Esophagus muscularis mucosa (tissue), 4 donors: ENCODE results near the gene RNMT. TPM values are rescaled to one million over a fixed set of nuclear protein-coding genes. Genes with fewer than 3 reads are reported as not detected.
A peak's percentile ranks its signal among the peaks of the same experiment; 100 is the strongest.

Experiments used
- DNase-seq: peaks from one replicate; pipeline ENCODE4 v3.0.0-alpha.2; 2017; ENCODE audit errors: extremely low spot score
- H3K27ac ChIP-seq, 4 donors: fragments of 200-600 bp; sonication (generic); replicated peaks in 1 of 4; 1 replicate in 3 of 4; 2 replicates in 1 of 4; pipeline ENCODE4 v1.5.1; 2016 to 2019; ENCODE audit warnings: mild to moderate bottlenecking in 1 of 4
- H3K27me3 ChIP-seq, 4 donors: fragments of 200-600 bp; sonication (generic); one replicate each; pipeline versions ENCODE4 v1.5.1 to v1.6.0; 2016 to 2019
- H3K36me3 ChIP-seq, 4 donors: fragments of 200-600 bp; sonication (generic); one replicate each; pipeline ENCODE4 v1.5.1; 2016 to 2019
- H3K4me1 ChIP-seq, 4 donors: fragments of 200-600 bp; sonication (generic); one replicate each; pipeline ENCODE4 v1.5.1; 2016 to 2019
- H3K4me3 ChIP-seq, 4 donors: fragments of 200-600 bp; sonication (generic); 1 replicate in 2 of 4; 2 replicates in 2 of 4; pipeline ENCODE4 v1.5.1; 2016 to 2019; ENCODE audit warnings: mild to moderate bottlenecking in 4 of 4, moderate library complexity in 1 of 4
- H3K9me3 ChIP-seq, 4 donors: fragments of 200-600 bp; sonication (generic); 1 replicate in 3 of 4; 2 replicates in 1 of 4; pipeline ENCODE4 v1.5.1; 2016 to 2019
- CTCF ChIP-seq, 3 experiments: fragments of 200-600 bp in 2 of 3; fragments of 450-650 bp in 1 of 3; sonication (generic) in 2 of 3; IDR thresholded peaks; one replicate each; pipeline ENCODE4 v1.5.1; 2017 to 2019; ENCODE audit warnings: antibody characterized with exemption in 3 of 3, mild to moderate bottlenecking in 2 of 3, moderate library complexity in 1 of 3
- EP300 ChIP-seq: sonication (generic); formaldehyde crosslinking; IDR thresholded peaks from one replicate; pipeline ENCODE4 v1.6.1; 2017; ENCODE audit warnings: antibody characterized with exemption
- POLR2A ChIP-seq: fragments of 450-650 bp; IDR thresholded peaks from one replicate; pipeline ENCODE4 v1.6.1; 2017; ENCODE audit warnings: antibody characterized with exemption, moderate library complexity, mild to moderate bottlenecking, low read depth
- POLR2AphosphoS5 ChIP-seq, 2 donors: sonication (generic); formaldehyde crosslinking; IDR thresholded peaks; one replicate each; pipeline ENCODE4 v1.6.1; 2017; ENCODE audit warnings: antibody characterized with exemption in 2 of 2
- WGBS: methylation state at CpG from one replicate; pipeline ENCODE4 v1.1.5; 2018; 5-methylcytosine and 5-hydroxymethylcytosine counted together
- intact Hi-C: fragments of 100-400 bp; cut with DNase I; formaldehyde crosslinking; loops from one replicate; pipeline ENCODE4 v1.15.1; 2023
- total RNA-seq, 4 donors: library from RNA; depleted of rRNA; stranded (reverse); fragments of >200 nt; gene quantifications; one replicate each; pipeline versions ENCODE4 v1.1.0 to v1.2.1, GENCODE V29; 2016

RNMT gene
- total RNA-seq, 4 donors from 2014 or later, result 14.1 to 23.7 (median 19.8) TPM

GRCh38 chr18:13799396-13799795, 72.9 kb downstream of the RNMT start:
- peaks cover 4 to 11% (median 10%) of the 10 kb centered on the region in 4 donors for H3K4me1 ChIP-seq
- TF ChIP-seq POLR2AphosphoS5 (IDR thresholded peaks at IDR 0.05), result no peak
- TF ChIP-seq CTCF (IDR thresholded peaks at IDR 0.05), result no peak
- TF ChIP-seq POLR2A, result no peak
- TF ChIP-seq EP300, result no peak
- 86% methylated on average over 11 of the region's 11 CpGs for WGBS
- H3K9me3 ChIP-seq, result no peaks in the 10 kb centered on the region
- H3K36me3 ChIP-seq, result no peaks in the 10 kb centered on the region
- peaks cover 0 to 53% (median 0%) of the 10 kb centered on the region in 4 donors for H3K27me3 ChIP-seq
- intact Hi-C loops, result no loop called here
- peak; percentile 88 for DNase-seq
- no peak overlapping the region for H3K4me3 ChIP-seq
- H3K27ac ChIP-seq, result no peak overlapping the region

- TF ChIP-seq POLR2A (no peak), POLR2AphosphoS5 (IDR thresholded peaks at IDR 0.05) (no peak), CTCF (IDR thresholded peaks at IDR 0.05) (peak; percentile 29 to 51 (median 32))
- H3K27ac ChIP-seq, result no peak overlapping the region
- H3K9me3 ChIP-seq, result no peaks in the 10 kb centered on the region
- H3K4me1 ChIP-seq, result peaks cover 4 to 11% (median 10%) of the 10 kb centered on the region in 4 donors
- WGBS, result 35% methylated on average over 12 of the region's 30 CpGs
- intact Hi-C loops, result no loop called here
- peaks cover 0 to 55% (median 0%) of the 10 kb centered on the region in 4 donors for H3K27me3 ChIP-seq
- H3K36me3 ChIP-seq, result no peaks in the 10 kb centered on the region
- peak overlapping the region; percentile 30 to 46 (median 39) for H3K4me3 ChIP-seq
- DNase-seq, result no peak
These were observed 74.2 kb downstream of the RNMT start for GRCh38 chr18:13800505-13801259.

GRCh38 chr18:13801260-13801601, 74.8 kb downstream of the RNMT start:
- no peaks in the 10 kb centered on the region for H3K9me3 ChIP-seq
- H3K4me1 ChIP-seq, result peaks cover 4 to 11% (median 10%) of the 10 kb centered on the region in 4 donors
- TF ChIP-seq POLR2AphosphoS5 (IDR thresholded peaks at IDR 0.05) (no peak), CTCF (IDR thresholded peaks at IDR 0.05) (no peak), POLR2A (no peak), EP300 (no peak)
- 12% methylated on average over 15 of the region's 15 CpGs for WGBS
- no peak overlapping the region for H3K27ac ChIP-seq
- H3K27me3 ChIP-seq, result peaks cover 0 to 53% (median 0%) of the 10 kb centered on the region in 4 donors
- H3K4me3 ChIP-seq, result peak overlapping the region; percentile 30 to 46 (median 39)
- intact Hi-C loops, result no loop called here
- DNase-seq, result no peak
- H3K36me3 ChIP-seq, result no peaks in the 10 kb centered on the region

GRCh38 chr18:13804305-13804704, 77.8 kb downstream of the RNMT start:
- Histone ChIP-seq H3K9me3 (no peaks in the 10 kb centered on the region), H3K27ac (no peak overlapping the region), H3K4me3 (no peak overlapping the region), H3K36me3 (no peaks in the 10 kb centered on the region), H3K27me3 (peaks cover 0 to 34% (median 0%) of the 10 kb centered on the region in 4 donors), H3K4me1 (peaks cover 4 to 11% (median 10%) of the 10 kb centered on the region in 4 donors)
- TF ChIP-seq POLR2A (no peak), EP300 (no peak), POLR2AphosphoS5 (IDR thresholded peaks at IDR 0.05) (no peak), CTCF (IDR thresholded peaks at IDR 0.05) (no peak)
- peak; percentile 55 for DNase-seq
- 81% methylated on average over 4 of the region's 4 CpGs for WGBS
- intact Hi-C loops, result no loop called here
